Measurements from ENCODE around the gene GPR3.
A peak's percentile ranks its signal among the peaks of the same experiment; 100 is the strongest.
"Not testable (repeated sequence)": the region's sequence is repeated elsewhere in the genome, so short reads cannot be mapped to it uniquely, and the experiment has no call there.

GPR3 gene

DNA sequence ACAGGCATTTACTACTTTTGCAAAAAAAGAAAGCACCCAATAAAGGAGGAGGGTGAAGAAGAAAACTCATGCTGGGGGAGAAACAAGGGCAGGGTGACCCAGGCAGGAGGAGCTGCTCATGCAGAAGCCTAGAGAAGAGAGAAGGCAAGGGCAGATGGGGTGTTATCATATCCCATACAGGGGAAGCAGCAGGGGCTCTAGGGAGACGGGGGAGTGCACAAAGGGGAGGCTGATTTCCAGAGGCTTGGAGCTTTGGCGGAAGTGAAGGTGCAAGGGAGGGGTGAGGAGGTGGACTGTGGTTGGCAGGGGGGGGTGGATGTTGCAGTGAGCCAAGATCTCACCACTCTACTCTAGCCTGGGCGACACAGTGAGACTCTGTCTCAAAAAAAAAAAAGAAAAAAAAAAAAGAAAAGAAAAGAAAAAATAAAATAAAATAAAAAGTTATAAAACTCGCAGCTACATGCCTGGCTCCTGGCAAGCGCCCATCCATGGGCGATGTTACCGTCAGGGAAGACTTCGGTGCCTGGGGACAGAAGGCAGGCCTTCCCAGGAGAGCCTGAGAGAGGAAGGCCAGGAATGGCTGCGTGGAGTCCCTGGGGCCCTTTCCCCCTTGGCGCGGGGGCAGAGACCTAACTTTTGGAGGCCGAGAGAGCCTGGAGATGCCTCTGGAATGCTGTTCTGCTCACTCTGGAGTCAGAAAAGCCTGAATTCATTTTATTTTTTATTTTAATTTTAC, 14.5 kb upstream of the GPR3 start:
- no peak for DNase-seq (ENCODE audit: low read depth in 2 of 2)

DNA sequence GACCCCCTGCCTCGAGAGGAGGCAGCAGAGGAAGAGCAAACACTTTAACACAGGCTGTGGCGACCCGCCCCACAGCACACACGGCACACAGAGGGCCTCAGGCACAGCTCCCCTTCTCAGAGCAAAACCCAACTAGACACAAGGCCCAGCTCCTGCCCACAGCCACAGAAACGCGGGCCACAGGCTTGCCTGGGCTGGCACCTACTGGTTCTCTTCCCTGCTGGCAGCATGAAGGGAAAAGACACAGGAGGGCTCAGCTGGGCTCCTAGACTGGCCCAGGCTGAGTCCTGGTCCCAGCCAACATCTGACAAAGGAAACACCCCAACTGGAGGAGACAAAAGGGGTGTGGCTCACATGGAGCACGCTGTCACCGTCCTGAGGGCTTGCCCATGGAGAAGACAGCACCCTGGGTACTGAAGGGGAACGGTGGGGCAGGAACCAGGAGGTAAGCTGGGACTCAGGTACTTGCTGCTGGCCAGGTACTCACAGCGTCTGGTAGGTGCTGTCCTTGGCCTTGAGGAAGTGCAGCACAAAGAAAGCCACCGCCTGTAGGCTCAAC, 12.8 kb upstream of the GPR3 start:
- DNase-seq (ENCODE audit: low read depth in 2 of 2), result no peak

DNA sequence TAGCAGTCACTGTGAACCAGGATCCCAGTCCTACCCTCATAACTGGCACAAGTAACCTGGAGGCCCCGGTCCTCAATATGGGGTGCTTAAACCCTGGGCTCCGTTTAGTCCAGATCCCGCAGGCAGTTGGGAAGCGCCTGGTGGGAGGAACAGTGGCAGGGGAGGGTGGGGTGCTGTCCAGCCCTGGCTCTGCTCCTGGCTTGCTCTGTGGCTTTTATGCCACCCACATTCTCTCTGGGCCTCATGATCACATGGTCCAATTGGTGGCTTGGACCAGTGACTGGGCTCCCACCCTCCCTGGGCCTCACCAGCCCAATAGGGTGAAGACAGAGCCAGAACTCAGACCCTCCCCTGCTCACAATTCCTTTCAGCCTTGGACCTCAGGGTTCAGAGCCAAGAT, 12.2 kb upstream of the GPR3 start:
- DNase-seq (ENCODE audit: low read depth in 2 of 2), result no peak

DNA sequence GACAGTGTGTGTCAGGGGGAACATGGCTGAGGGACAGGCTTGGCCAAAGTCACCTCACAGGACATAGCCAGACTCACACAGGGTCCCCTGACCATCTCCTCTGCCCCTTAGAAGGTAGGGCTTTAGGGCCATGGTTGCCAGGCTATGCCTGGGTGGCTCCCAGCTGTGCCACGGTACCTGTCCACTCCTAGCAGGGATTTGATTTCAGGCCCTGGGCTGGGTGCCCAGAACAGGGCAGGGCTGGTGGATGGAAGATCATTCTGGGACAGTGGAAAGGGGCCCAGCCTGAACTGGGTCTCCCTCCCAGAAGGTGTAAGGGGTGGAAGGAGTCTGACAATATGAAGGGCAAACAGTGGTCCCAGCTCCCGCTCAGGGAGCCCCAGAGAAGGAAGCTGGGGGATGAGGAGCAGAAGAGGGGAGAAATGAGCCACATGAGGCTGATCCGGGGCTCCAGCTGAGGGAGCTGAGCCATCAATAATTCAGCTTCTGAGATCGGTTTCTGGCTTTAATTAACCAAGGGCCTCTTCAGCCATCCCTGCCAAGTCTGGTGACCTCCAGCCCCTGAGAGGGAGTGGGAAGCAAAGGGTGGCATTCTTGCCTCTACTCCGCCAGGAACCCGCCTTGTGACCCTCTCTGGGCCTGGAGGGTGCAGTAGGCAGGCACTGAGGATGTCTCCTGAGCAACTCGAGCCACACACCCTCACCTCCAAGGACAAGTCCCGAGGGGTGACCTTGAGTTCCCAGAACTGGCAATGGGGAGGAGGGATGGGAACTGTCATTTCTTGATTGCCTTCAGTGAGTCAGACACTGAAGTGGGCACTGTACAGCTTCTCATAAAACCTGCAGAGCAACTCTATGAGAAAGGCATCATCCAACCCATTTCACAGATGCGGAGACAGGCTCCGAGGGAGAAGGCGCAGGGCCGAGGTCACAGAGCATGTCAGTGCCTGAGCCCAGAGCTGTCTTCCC, 11.4 kb upstream of the GPR3 start:
- no peak for DNase-seq (ENCODE audit: low read depth in 2 of 2)

DNA sequence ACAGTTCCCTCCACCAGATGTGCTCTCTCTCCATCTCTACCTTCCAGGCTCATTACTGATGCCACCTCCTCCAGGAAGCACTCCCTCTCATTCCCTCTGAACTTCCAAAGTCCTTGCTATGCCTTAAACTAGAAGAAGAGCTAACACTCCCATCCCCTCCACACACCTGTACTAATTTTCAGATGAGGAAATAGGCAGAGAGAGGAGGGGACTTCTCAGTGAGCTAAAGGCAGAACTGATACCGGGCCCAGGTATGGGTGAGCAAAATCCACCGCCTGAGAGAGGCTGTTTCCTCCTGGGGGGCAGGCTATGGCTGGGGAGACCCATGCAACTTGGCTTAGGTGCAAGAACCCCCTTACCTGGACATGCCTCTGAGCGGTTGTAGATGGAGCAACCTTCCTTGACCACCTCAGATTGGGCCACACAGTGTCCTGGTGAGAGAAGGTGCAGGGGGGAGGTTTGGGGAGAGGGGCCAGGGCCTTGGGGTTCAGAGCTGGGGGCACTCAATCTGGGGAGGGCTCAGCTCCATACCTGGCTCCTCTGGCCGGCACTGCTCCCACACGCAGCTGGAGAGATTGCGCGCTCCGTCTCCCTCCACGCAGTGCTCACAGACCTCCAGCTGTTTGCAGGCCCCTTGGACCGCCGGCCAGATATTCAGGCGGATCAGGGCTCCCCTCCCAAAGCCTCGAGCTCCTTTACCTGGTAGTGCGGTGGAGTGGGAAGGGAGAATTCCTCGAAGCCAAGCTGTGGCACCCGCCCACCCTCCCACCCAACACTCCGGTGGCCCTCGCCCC, 10.3 kb upstream of the GPR3 start:
- DNase-seq (ENCODE audit: low read depth in 2 of 2), result no peak

DNA sequence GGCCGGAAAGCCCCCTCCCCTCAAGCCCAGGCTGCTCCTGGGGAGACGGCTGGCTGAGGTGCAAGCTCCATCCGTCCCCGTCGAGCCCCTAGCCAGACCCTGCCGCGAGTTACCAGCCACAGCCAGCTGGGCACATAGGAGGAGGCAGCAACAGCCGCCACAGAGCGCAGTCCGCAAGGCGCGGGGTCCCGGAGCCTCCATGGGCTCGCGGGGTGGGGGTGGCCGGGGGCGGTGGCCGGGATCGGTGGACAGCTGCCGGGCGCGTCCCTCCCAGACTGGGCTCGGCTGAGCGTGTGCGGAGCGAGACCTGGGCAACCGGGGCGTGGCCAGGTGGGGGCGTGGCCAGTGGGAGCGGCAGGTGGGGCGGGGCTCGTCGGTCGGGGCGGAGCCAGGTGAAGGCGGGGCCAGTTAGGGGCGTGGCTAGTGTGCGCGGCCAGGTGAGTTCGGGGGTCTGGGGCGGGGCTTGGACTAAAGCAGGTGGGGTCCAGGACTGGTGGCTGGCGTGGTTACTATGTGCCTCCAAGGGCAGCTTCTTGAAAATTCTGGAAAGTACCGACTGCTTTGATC, 9.3 kb upstream of the GPR3 start, which contains the start of gene CD164L2:
TSS of gene CD164L2 (minus strand) at position 295 of the 567 bp plus-strand sequence. CDS start at position 201, 94 bp downstream.
- no peak for DNase-seq (ENCODE audit: low read depth in 2 of 2)

DNA sequence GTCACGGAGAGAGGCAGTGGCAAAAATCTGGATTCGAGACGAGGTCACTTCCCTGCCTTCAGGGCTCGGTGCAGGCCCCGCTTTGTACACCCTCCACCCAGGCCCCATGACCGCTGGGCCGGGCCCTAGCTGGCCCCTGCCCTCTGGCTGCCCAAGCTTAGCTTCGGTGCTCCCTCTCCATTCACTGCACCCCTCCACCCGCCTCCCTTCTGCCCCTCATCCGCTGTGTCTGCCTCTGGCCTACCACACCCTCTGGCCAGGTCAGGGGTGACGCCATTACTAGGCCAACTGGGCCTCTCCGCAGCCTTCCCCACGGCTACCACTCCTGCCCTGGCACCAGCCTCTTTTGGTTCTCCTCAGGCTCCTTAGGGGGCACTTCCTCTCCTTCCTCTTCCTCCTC, 8.8 kb upstream of the GPR3 start:
- DNase-seq (ENCODE audit: low read depth in 2 of 2), result no peak

DNA sequence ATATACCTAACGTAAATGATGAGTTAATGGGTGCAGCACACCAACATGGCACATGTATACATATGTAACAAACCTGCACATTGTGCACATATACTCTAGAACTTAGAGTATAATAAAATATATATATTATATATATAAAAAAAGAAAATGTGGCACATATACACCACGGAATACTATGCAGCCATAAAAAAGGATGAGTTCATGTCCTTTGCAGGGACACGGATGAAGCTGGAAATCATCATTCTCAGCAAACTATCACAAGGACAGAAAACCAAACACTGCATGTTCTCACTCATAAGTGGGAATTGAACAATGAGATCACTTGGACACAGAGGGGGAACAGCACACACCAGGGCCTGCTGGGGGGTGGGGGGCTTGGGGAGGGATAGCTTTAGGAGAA, 7.6 kb upstream of the GPR3 start:
- not testable (repeated sequence) for DNase-seq (ENCODE audit: low read depth in 2 of 2)

DNA sequence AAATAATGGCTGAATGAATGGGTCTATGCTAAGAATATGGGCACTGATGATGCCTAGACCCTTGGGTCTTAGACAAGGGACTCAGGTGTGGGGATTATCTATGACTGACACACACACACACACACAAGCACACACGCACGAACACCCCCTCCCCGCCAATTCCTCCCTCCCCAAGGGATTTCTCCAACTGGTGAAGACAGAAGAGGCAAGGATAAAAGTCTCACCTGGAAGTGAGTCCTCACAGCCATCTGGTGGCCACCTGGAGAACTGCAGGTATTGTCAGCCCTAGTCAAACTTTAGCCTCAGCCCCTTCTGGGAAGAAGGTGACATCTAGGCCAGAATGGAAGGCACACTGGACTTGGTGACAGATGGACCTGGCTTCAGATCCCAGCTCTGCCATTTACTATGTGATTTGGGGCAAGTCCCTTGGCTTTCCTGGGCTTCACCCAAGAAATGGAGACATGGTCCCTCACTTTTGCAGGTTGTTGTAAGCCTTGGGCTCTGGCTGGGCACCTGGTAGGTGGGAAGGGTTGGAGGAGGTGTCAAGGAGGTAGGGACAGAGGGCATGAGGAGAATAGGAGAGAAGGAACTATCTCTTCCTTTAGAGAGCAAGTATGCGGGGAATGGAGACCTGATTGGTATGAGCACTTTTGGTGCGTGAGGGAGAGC, 4.0 kb upstream of the GPR3 start:
- DNase-seq (ENCODE audit: low read depth in 2 of 2), result peak; percentile 58 to 59

DNA sequence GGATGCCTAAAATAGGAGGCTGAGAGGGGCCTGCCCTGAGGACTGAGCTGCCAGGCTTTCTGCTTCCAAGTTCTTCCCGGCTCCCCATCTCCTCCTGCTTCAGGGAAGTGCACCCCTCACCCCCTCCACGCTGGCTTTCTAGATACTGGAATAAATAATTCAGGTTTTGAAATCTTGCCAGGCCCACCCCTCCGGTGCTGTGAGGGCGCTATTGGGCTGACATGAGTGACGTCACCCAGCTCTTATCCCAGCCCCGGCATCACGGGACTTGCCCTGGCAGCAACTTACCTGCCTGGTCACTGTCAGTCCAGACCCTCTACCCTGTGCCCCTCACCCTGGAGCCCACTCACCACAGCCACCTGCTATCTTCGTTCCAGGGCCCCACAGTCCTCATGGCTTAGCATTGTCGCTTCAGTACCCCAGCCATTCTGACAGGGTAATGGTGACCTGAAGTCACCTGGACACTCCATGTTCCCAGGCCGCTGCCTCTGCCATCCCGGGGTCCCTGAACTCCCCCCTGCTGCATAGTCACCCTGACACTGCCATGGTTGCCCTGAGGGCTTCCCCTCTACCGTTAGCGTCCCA, 819 bp upstream of the GPR3 start:
- DNase-seq (ENCODE audit: low read depth in 2 of 2), result no peak

DNA sequence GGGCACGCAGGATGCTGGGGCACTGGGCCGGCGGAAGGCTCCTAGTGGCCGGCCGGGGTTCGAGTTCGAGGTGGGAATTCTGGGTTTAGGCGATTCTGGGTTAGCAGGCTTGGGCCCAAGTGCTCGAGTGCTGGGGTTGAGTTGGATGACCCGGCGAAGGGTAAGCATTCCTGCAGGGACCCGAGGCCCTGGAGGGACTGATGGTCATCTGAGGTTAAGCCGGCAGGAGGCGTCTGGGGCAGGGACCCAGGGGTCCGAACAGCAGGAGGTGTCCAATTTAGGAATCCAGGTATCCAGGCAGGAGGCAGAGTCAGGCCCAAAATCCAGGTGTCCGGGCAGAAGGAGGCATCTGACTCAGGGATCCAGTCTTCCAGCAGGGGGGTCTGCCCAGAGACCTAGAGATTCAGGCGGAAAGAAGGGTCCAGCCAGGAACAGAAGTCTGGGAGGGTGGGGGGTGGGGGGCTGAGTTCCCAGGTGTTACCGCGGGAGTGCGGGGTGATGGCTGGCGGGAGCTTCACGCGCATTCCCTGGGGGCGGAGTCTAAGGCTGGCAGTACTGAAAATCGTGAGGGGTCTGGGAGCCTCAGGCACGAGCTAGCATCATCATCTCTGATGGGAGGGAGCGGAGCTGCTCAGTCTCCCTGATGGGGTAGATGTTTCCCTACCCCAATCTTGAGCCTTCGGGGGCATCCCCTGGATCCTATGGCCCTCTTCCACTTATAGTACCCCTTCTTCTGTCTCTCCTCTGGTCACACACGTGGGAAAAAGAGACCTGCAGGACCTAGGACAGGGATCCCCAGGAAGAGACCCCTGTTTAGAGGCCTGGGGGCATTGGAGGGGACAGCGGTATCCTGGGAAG, 585 bp downstream of the GPR3 start:
- no peak for DNase-seq (ENCODE audit: low read depth in 2 of 2)

DNA sequence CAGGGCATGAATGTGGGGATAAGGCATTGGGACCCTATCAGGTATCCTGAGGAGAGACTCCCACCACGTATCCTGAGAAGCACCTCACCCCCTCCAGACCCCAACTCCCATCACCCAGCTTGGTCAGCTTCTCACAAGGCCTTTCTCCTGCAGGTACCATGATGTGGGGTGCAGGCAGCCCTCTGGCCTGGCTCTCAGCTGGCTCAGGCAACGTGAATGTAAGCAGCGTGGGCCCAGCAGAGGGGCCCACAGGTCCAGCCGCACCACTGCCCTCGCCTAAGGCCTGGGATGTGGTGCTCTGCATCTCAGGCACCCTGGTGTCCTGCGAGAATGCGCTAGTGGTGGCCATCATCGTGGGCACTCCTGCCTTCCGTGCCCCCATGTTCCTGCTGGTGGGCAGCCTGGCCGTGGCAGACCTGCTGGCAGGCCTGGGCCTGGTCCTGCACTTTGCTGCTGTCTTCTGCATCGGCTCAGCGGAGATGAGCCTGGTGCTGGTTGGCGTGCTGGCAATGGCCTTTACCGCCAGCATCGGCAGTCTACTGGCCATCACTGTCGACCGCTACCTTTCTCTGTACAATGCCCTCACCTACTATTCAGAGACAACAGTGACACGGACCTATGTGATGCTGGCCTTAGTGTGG, 1.3 kb downstream of the GPR3 start:
- no peak for DNase-seq (ENCODE audit: low read depth in 2 of 2)

DNA sequence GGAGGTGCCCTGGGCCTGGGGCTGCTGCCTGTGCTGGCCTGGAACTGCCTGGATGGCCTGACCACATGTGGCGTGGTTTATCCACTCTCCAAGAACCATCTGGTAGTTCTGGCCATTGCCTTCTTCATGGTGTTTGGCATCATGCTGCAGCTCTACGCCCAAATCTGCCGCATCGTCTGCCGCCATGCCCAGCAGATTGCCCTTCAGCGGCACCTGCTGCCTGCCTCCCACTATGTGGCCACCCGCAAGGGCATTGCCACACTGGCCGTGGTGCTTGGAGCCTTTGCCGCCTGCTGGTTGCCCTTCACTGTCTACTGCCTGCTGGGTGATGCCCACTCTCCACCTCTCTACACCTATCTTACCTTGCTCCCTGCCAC, 1.8 kb downstream of the GPR3 start:
- DNase-seq (ENCODE audit: low read depth in 2 of 2), result no peak

DNA sequence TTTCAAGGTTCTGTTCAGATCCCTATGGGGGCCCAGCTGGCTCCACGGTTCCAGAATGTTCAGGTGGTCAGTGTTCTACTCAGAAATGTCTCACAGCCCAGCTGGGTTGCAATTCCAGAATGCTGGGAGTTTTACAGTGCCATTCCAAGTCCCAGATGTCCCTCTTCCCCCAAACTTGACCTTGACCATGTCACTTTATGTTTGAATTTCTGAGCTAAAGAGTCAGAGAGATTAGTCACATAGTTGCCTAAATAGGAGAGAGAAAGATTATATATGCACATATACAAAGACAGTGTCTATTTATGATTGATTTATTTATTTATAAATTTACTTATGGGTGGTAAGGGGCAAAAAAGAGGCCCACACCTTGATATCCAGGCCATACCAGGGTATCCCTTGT, 2.5 kb downstream of the GPR3 start:
- DNase-seq (ENCODE audit: low read depth in 2 of 2), result no peak

DNA sequence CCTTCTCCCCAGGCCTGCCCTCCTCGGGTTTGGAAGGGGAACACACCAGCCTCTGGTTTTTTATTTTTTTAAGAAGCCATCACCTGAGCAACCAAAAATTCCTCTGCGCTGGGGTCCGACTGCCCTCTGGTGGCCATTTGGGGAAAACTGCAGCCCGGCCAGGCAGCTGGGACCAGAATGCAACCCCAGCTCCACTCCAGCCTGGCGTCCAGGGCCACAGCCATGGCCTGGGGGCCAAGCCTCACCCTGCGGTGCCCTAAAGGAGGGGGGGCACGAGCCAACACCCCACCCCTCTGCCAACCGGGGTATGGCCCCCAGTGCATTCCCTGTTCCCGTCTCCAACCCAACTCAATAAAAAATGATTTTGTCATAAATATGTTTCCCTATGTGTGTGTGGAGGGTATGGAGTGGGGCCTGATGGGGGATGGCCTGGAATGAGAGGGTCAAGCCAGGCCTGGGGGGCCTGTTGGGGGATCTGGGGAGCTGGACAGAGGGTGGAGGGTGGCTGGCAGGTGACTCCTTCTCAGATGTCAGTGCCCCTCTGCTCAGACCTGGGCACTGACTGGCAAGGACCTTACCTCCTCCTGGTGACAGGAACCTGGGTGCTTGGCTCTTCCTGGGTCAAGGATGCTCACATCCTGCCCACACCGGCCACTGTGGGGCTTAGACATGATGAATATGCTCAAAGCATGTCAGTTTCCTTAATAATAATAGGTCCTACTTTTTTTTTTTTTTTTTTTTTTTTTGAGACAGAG, 3.2 kb downstream of the GPR3 start:
- peak; percentile 54 to 63 for DNase-seq (ENCODE audit: low read depth in 2 of 2)

DNA sequence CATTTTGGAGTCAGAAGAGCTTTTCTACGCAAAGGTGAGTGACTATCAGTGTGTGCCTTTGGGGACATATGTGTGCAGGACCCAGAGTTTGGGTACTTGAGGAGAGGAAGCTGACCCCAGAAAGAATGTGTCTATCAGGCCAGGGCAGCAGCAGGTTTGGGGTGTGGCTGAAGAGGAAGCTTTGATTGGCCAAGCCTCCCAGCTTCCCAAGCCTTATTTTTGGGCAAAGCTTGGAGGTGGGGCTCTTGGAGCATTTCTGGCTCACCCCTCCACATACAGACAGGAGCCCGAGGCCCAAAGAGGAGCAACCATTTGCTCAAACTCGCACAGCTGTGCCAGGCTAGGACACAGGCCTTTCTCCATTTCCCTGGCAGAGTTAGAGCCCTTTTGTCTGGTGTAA, 4.7 kb downstream of the GPR3 start:
- no peak for DNase-seq (ENCODE audit: low read depth in 2 of 2)

DNA sequence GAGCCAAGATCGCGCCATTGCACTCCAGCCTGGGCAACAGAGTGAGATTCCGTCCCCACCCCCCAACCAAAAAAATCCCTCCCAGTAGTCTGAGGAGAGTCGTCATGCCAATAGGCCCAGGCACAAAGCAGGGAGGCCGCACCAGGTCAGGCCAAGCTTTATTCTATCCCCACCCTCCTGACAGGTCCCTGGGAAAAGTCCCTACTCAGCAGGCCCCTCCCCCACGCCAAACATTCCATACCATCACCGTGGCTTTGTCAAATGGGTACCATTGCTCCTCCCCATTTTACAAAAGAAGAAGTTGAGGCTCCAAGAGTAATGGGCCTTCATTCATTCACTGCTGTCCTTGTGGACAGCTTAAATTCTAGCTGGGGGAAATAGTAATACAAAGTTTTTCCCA, 5.3 kb downstream of the GPR3 start:
- no peak for DNase-seq (ENCODE audit: low read depth in 2 of 2)

DNA sequence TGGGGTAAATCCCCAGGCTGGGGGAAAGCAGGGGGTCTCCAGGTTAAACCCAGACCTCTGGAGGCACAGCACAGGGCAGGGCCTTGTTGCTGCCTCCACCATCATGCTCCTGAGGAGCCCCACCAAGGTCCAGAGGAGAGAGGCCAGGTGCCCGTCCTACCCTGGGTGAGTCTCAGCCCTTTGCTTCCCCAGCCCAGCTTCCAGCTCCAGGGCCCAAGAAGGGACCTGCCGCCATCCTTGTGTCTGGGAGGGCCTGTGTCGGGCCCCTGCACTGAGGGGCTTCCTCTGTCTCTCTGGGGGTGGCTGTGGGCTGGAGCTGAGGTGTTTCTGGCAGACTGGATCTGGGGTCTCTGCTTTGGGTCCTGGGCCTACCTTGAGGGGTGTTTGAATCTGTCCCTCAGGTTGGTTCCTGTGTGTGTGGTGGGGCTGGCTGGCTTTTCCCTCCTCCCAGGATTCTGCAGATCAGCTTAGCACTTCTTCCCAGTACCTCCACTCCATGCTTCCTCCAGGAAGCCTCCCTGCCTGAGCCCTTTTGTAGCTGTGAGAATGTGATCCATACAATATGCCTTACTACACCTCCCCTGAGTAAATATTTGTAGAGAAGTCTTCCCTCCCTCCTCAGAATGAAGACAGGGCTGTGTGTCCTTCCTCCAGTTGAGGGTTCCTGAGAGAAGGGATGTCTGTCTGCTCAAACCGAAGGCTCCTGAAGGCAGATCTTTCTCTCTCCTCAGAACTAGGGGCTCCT, 6.2 kb downstream of the GPR3 start:
- no peak for DNase-seq (ENCODE audit: low read depth in 2 of 2)

All from stimulated activated CD8-positive, alpha-beta memory T cell treated with anti-CD3 and anti-CD28 coated beads, Interleukin-2, amount 100 ng/mL, for 1 hour (primary cell).